Breast epithelium (tissue), 4 donors: ENCODE measurements around the gene SPP1. TPM values are rescaled to one million over a fixed set of nuclear protein-coding genes. Genes with fewer than 3 reads are reported as not detected.
"Not testable (repeated sequence)": the region's sequence is repeated elsewhere in the genome, so short reads cannot be mapped to it uniquely, and the experiment has no call there.

Experiments used
- DNase-seq, 2 donors: peaks; one replicate each; pipeline ENCODE4 v3.0.0-alpha.2; 2019; ENCODE audit warnings: low spot score in 2 of 2
- H3K27ac ChIP-seq, 2 donors: fragments of 200-600 bp; sonication (generic) in 1 of 2; one replicate each; pipeline ENCODE4 v1.5.1; 2016 to 2019; ENCODE audit warnings: mild to moderate bottlenecking in 1 of 2
- H3K27me3 ChIP-seq, 2 donors: fragments of 200-600 bp; sonication (generic) in 1 of 2; one replicate each; pipeline versions ENCODE4 v1.5.1 to v1.6.0; 2017 to 2019; ENCODE audit warnings: control low read depth in 1 of 2, mild to moderate bottlenecking in 1 of 2
- H3K36me3 ChIP-seq: fragments of 200-600 bp; one replicate; pipeline ENCODE4 v1.5.1; 2019
- H3K4me1 ChIP-seq, 2 donors: fragments of 200-600 bp; sonication (generic); one replicate each; pipeline ENCODE4 v1.5.1; 2016 to 2019; ENCODE audit warnings: control low read depth in 1 of 2
- H3K4me3 ChIP-seq, 3 donors: fragments of 200-600 bp; sonication (generic); 1 replicate in 2 of 3; 2 replicates in 1 of 3; pipeline ENCODE4 v1.5.1; 2016 to 2019; ENCODE audit warnings: mild to moderate bottlenecking in 3 of 3, moderate library complexity in 2 of 3
- H3K9me3 ChIP-seq, 2 donors: fragments of 200-600 bp; sonication (generic) in 1 of 2; one replicate each; pipeline ENCODE4 v1.5.1; 2016 to 2019; ENCODE audit warnings: control low read depth in 1 of 2
- POLR2A ChIP-seq: fragments of 450-650 bp; IDR thresholded peaks from one replicate; pipeline ENCODE4 v1.6.1; 2016; ENCODE audit warnings: antibody characterized with exemption, mild to moderate bottlenecking, moderate library complexity
- POLR2AphosphoS5 ChIP-seq, 3 donors: sonication (generic); formaldehyde crosslinking; IDR thresholded peaks; one replicate each; pipeline ENCODE4 v1.6.1; 2017; ENCODE audit warnings: antibody characterized with exemption in 3 of 3
- intact Hi-C: fragments of 100-400 bp; cut with DNase I; formaldehyde crosslinking; loops from one replicate; pipeline ENCODE4 v1.15.1; 2023; ENCODE audit warnings: low total_unique reads
- total RNA-seq, 3 donors: library from RNA; depleted of rRNA; stranded (reverse); fragments of >200 nt; gene quantifications; one replicate each; pipeline ENCODE4 v1.1.0, GENCODE V29; 2016
- TF ChIP-seq, protein P1 (sequence below), 3 donors: fragments of 450-650 bp; IDR thresholded peaks; one replicate each; pipeline ENCODE4 v1.5.1; 2016 to 2017; ENCODE audit warnings: antibody characterized with exemption in 3 of 3, mild to moderate bottlenecking in 3 of 3, moderate library complexity in 3 of 3

SPP1 gene
- total RNA-seq, 3 donors from 2014 or later: 25.0 to 508 (median 32.8) TPM

GRCh38 chr4:87985097-87985886 is 9.8 kb downstream of the SPP1 start:
- no peaks in the 10 kb centered on the region for H3K9me3 ChIP-seq
- intact Hi-C loops: no loop called here
- no peaks in the 10 kb centered on the region for H3K4me1 ChIP-seq
- H3K36me3 ChIP-seq: no peaks in the 10 kb centered on the region
- no peaks in the 10 kb centered on the region for H3K27me3 ChIP-seq
- no peak overlapping the region for H3K4me3 ChIP-seq
- no peak for DNase-seq
- H3K27ac ChIP-seq: no peak overlapping the region
- TF ChIP-seq POLR2A: no peak
- TF ChIP-seq, protein P1, sequence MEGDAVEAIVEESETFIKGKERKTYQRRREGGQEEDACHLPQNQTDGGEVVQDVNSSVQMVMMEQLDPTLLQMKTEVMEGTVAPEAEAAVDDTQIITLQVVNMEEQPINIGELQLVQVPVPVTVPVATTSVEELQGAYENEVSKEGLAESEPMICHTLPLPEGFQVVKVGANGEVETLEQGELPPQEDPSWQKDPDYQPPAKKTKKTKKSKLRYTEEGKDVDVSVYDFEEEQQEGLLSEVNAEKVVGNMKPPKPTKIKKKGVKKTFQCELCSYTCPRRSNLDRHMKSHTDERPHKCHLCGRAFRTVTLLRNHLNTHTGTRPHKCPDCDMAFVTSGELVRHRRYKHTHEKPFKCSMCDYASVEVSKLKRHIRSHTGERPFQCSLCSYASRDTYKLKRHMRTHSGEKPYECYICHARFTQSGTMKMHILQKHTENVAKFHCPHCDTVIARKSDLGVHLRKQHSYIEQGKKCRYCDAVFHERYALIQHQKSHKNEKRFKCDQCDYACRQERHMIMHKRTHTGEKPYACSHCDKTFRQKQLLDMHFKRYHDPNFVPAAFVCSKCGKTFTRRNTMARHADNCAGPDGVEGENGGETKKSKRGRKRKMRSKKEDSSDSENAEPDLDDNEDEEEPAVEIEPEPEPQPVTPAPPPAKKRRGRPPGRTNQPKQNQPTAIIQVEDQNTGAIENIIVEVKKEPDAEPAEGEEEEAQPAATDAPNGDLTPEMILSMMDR (IDR thresholded peaks at IDR 0.05): peak in 2 of 3 donors; percentile 17 to 19

- H3K27me3 ChIP-seq: no peaks in the 10 kb centered on the region
- no peak overlapping the region for H3K4me3 ChIP-seq
- H3K9me3 ChIP-seq: no peaks in the 10 kb centered on the region
- no peak for DNase-seq
- intact Hi-C loops: no loop called here
- H3K36me3 ChIP-seq: no peaks in the 10 kb centered on the region
- no peak overlapping the region for H3K27ac ChIP-seq
- no peaks in the 10 kb centered on the region for H3K4me1 ChIP-seq
- TF ChIP-seq POLR2A (no peak), POLR2AphosphoS5 (IDR thresholded peaks at IDR 0.05) (no peak)
- TF ChIP-seq, protein P1 (IDR thresholded peaks at IDR 0.05): no peak
These were observed 10.3 kb downstream of the SPP1 start for GRCh38 chr4:87985887-87986200.

- TF ChIP-seq POLR2AphosphoS5 (IDR thresholded peaks at IDR 0.05) (no peak), POLR2A (no peak)
- TF ChIP-seq, protein P1 (IDR thresholded peaks at IDR 0.05): no peak
- no peak overlapping the region for H3K27ac ChIP-seq
- no peak for DNase-seq
- no peaks in the 10 kb centered on the region for H3K27me3 ChIP-seq
- no peaks in the 10 kb centered on the region for H3K4me1 ChIP-seq
- no peaks in the 10 kb centered on the region for H3K36me3 ChIP-seq
- no peaks in the 10 kb centered on the region for H3K9me3 ChIP-seq
- H3K4me3 ChIP-seq: no peak overlapping the region
- intact Hi-C loops: no loop called here
These were observed 11.0 kb downstream of the SPP1 start for GRCh38 chr4:87986508-87986907.

- TF ChIP-seq POLR2AphosphoS5 (IDR thresholded peaks at IDR 0.05) (no peak), POLR2A (no peak)
- TF ChIP-seq, protein P1 (IDR thresholded peaks at IDR 0.05): no peak
- Histone ChIP-seq H3K36me3 (no peaks in the 10 kb centered on the region), H3K4me1 (no peaks in the 10 kb centered on the region), H3K27ac (no peak overlapping the region), H3K27me3 (no peaks in the 10 kb centered on the region), H3K4me3 (no peak overlapping the region), H3K9me3 (no peaks in the 10 kb centered on the region)
- intact Hi-C loops: no loop called here
- DNase-seq: no peak
These were observed 14.3 kb downstream of the SPP1 start for GRCh38 chr4:87989765-87990164.

GRCh38 chr4:87995435-87995834 is 19.9 kb downstream of the SPP1 start:
- H3K9me3 ChIP-seq: no peaks in the 10 kb centered on the region
- no peaks in the 10 kb centered on the region for H3K36me3 ChIP-seq
- no peak overlapping the region for H3K27ac ChIP-seq
- DNase-seq: no peak
- no peak overlapping the region for H3K4me3 ChIP-seq
- no peaks in the 10 kb centered on the region for H3K4me1 ChIP-seq
- TF ChIP-seq POLR2A (no peak), POLR2AphosphoS5 (IDR thresholded peaks at IDR 0.05) (no peak)
- TF ChIP-seq, protein P1 (IDR thresholded peaks at IDR 0.05): no peak
- no peaks in the 10 kb centered on the region for H3K27me3 ChIP-seq
- intact Hi-C loops: no loop called here

DNA sequence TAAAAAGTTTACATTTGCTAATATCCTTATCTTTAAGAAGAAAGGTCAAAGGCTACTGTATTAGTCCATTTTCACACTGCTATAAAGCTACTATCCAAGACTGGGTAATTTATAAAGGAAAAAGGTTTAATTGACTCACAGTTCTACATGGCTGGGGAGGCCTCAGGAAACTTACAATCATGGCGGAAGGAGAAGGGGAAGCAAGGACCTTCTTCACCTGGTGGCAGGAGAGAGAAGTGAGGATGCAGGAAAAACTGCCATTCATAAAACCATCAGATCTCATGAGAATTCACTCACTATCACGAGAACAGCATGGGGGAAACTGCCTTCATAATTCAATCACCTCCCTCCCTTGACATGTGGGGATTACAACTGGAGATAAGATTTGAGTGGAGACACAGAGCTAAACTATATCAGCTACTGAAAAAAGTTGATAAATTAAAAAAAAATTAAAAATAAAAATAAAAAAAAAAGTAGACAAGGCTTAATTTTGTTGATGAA is 23.7 kb downstream of the SPP1 start:
- intact Hi-C loops, H3K36me3 ChIP-seq: not testable (repeated sequence)

More for the DNA sequence above, 23.7 kb downstream of the SPP1 start:
- not testable (repeated sequence) for H3K4me3 ChIP-seq, DNase-seq, H3K27ac ChIP-seq, H3K4me1 ChIP-seq, H3K27me3 ChIP-seq, H3K9me3 ChIP-seq
